GM12873 (cell line): ENCODE results near the gene HTT.

Source experiments
- CTCF ChIP-seq: IDR thresholded peaks from 2 replicates; pipeline ENCODE4 v1.5.1; 2012; ENCODE audit warnings: low read depth, mild to moderate bottlenecking, moderate library complexity, low read length, control low read depth; ENCODE audit not compliant: insufficient read depth; ENCODE audit errors: missing control alignments

Gene HTT

GRCh38 chr4:3271131-3271530 is 196.7 kb downstream of the HTT start:
- no peak for TF ChIP-seq CTCF

- no peak for TF ChIP-seq CTCF
Observed at GRCh38 chr4:3276986-3277385, 202.5 kb downstream of the HTT start.

- TF ChIP-seq CTCF = no peak
Observed at GRCh38 chr4:3280466-3280865, 206.0 kb downstream of the HTT start.

- TF ChIP-seq CTCF = no peak
Observed at GRCh38 chr4:3283483-3283882, 209.0 kb downstream of the HTT start.

GRCh38 chr4:3283916-3284315 is 209.4 kb downstream of the HTT start:
- no peak for TF ChIP-seq CTCF

GRCh38 chr4:3284734-3285557 is 210.5 kb downstream of the HTT start:
- TF ChIP-seq CTCF = no peak

GRCh38 chr4:3285558-3286334 is 211.3 kb downstream of the HTT start:
- no peak for TF ChIP-seq CTCF
